HG03575 (cell line): ENCODE data around the gene SPG7.
"Not testable (repeated sequence)": the region's sequence is repeated elsewhere in the genome, so short reads cannot be mapped to it uniquely, and the experiment has no call there.

Source experiments
- ATAC-seq: cut with Tn5 transposase; IDR thresholded peaks from one replicate; pipeline ENCODE4 v1.9.1; 2021; ENCODE audit not compliant: unreplicated experiment, insufficient number of reproducible peaks, low FRiP score; ENCODE audit errors: extremely low read depth

Gene SPG7

GRCh38 chr16:89584768-89585549 lies 76.8 kb downstream of the SPG7 start:
- no peak for ATAC-seq

- ATAC-seq, result no peak
Measured at GRCh38 chr16:89586218-89586617, 78.0 kb downstream of the SPG7 start.

- ATAC-seq, result no peak
Measured at GRCh38 chr16:89586853-89587252, 78.7 kb downstream of the SPG7 start.

GRCh38 chr16:89587676-89588075 lies 79.5 kb downstream of the SPG7 start:
- ATAC-seq, result not testable (repeated sequence)

GRCh38 chr16:89588413-89589109 lies 80.4 kb downstream of the SPG7 start:
- ATAC-seq, result no peak

- ATAC-seq, result no peak
Measured at GRCh38 chr16:89589241-89589926, 81.2 kb downstream of the SPG7 start.

GRCh38 chr16:89593841-89594240 lies 85.6 kb downstream of the SPG7 start:
- ATAC-seq, result no peak

GRCh38 chr16:89595330-89596060 lies 87.3 kb downstream of the SPG7 start:
- ATAC-seq, result no peak

- ATAC-seq, result no peak
Measured at GRCh38 chr16:89596061-89596689, 88.0 kb downstream of the SPG7 start.

GRCh38 chr16:89596957-89597649 lies 88.9 kb downstream of the SPG7 start:
- ATAC-seq, result no peak

GRCh38 chr16:89598199-89598598 lies 90.0 kb downstream of the SPG7 start:
- ATAC-seq, result no peak

- no peak for ATAC-seq
Measured at GRCh38 chr16:89599451-89599858, 91.3 kb downstream of the SPG7 start.

- no peak for ATAC-seq
Measured at GRCh38 chr16:89599902-89600301, 91.7 kb downstream of the SPG7 start.

- ATAC-seq, result no peak
Measured at GRCh38 chr16:89600427-89600826, 92.2 kb downstream of the SPG7 start.

- no peak for ATAC-seq
Measured at GRCh38 chr16:89600956-89601355, 92.8 kb downstream of the SPG7 start.

- no peak for ATAC-seq
Measured at GRCh38 chr16:89601906-89602272, 93.7 kb downstream of the SPG7 start.

- ATAC-seq, result no peak
Measured at GRCh38 chr16:89602273-89602951, 94.2 kb downstream of the SPG7 start.
